Stimulated activated CD4-positive, alpha-beta T cell treated with anti-CD3 and anti-CD28 coated beads, Interleukin-12 subunit alpha, Interleukin-12 subunit beta, amount 100 ng/mL, for 48 hours (primary cell): Measurements from ENCODE around the gene MRGPRX3.

ENCODE experiments used
- DNase-seq, 3 donors: peaks; one replicate each; pipeline ENCODE4 v3.0.0-alpha.2; 2020; ENCODE audit warnings: low read depth in 2 of 3, low spot score in 1 of 3

Gene MRGPRX3

DNA sequence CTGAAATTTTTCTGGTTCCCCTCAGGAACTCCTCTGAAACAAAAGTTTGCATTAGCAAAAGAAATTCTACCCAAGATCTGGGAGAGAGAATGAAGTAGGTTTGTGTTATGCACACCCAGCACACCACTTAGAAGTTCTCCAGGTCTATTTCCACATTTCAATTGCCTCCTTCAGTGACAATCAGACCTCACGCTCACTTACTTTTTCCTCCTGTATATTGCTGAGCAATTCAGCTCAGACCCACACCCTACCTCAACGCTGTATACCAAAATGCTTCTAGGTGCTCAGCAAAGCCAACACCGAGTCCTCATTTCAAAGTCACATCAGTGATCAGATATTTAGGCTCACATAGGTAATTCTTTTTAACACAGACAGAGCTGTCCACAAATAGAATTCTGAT, 19.2 kb downstream of the MRGPRX3 start:
- DNase-seq: no peak

GRCh38 chr11:18168372-18168771, 36.0 kb downstream of the MRGPRX3 start:
- no peak for DNase-seq

GRCh38 chr11:18171377-18172000, 39.1 kb downstream of the MRGPRX3 start:
- DNase-seq: no peak

GRCh38 chr11:18172666-18173065, 40.3 kb downstream of the MRGPRX3 start, which contains the start of gene MRGPRX4:
Gene MRGPRX4, plus strand, starts transcription at chr11:18172837. Its CDS starts 420 bp downstream, at chr11:18173257.
- no peak for DNase-seq

DNA sequence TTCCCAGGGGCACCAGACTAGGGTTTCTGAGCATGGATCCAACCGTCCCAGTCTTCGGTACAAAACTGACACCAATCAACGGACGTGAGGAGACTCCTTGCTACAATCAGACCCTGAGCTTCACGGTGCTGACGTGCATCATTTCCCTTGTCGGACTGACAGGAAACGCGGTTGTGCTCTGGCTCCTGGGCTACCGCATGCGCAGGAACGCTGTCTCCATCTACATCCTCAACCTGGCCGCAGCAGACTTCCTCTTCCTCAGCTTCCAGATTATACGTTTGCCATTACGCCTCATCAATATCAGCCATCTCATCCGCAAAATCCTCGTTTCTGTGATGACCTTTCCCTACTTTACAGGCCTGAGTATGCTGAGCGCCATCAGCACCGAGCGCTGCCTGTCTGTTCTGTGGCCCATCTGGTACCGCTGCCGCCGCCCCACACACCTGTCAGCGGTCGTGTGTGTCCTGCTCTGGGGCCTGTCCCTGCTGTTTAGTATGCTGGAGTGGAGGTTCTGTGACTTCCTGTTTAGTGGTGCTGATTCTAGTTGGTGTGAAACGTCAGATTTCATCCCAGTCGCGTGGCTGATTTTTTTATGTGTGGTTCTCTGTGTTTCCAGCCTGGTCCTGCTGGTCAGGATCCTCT, 41.0 kb downstream of the MRGPRX3 start:
- DNase-seq: no peak
